CD4-positive, alpha-beta memory T cell (primary cell): ENCODE results near the gene TMEM176B. TPM values are rescaled to one million over a fixed set of nuclear protein-coding genes. Genes with fewer than 3 reads are reported as not detected.

Experiments used
- CTCF ChIA-PET: fragments of 350-600 bp; sonication (Branson Sonifier 250); formaldehyde crosslinking; loops from one replicate; lab custom pipeline; 2021; ENCODE audit warnings: inconsistent platforms; ENCODE audit not compliant: partially characterized antibody; lab: Charles Lee
- POLR2A ChIA-PET: fragments of 350-600 bp; sonication (Branson Sonifier 250); formaldehyde crosslinking; loops from one replicate; lab custom pipeline; 2021; ENCODE audit not compliant: partially characterized antibody; lab: Charles Lee
- DNase-seq, 5 donors: peaks; one replicate each; pipeline versions ENCODE4 v3.0.0 to v3.0.0-alpha.2; 2020 to 2022; ENCODE audit warnings: mixed read lengths in 1 of 5
- H3K27ac ChIP-seq: one replicate; pipeline ENCODE4 v1.7.0; 2013; ENCODE audit warnings: low read depth, low read length
- H3K27me3 ChIP-seq: 2 replicates; pipeline ENCODE4 v1.7.0; 2013; ENCODE audit warnings: mild to moderate bottlenecking, low read length, moderate library complexity; ENCODE audit not compliant: insufficient read depth
- H3K36me3 ChIP-seq: 2 replicates; pipeline ENCODE4 v1.7.0; 2013; ENCODE audit warnings: mild to moderate bottlenecking, low read length, moderate library complexity; ENCODE audit not compliant: insufficient read depth
- H3K4me1 ChIP-seq: 2 replicates; pipeline ENCODE4 v1.7.0; 2013; ENCODE audit warnings: mild to moderate bottlenecking, low read length, moderate library complexity; ENCODE audit not compliant: insufficient read depth
- H3K4me3 ChIP-seq, 2 donors: one replicate each; pipeline ENCODE4 v1.7.0; 2013; ENCODE audit warnings: low read length in 2 of 2, mild to moderate bottlenecking in 1 of 2
- H3K9me3 ChIP-seq, 2 donors: one replicate each; pipeline ENCODE4 v1.7.0; 2013; ENCODE audit warnings: low read length in 2 of 2, control low read depth in 1 of 2; ENCODE audit not compliant: control insufficient read depth in 1 of 2
- H3K27ac Mint-ChIP-seq, 7 donors: one replicate each; pipeline ENCODE4 v1.8.0; 2020 to 2021; ENCODE audit warnings: mixed read lengths in 7 of 7, mild to moderate bottlenecking in 6 of 7, inconsistent platforms in 3 of 7, moderate library complexity in 3 of 7
- H3K27me3 Mint-ChIP-seq, 2 donors: one replicate each; pipeline ENCODE4 v1.8.0; 2020 to 2021; ENCODE audit warnings: mixed read lengths in 2 of 2
- H3K36me3 Mint-ChIP-seq, 2 donors: one replicate each; pipeline ENCODE4 v1.8.0; 2020 to 2021; ENCODE audit warnings: mixed read lengths in 2 of 2, inconsistent platforms in 1 of 2, mild to moderate bottlenecking in 1 of 2
- H3K4me1 Mint-ChIP-seq, 4 donors: one replicate each; pipeline ENCODE4 v1.8.0; 2020 to 2021; ENCODE audit warnings: mixed read lengths in 4 of 4, mild to moderate bottlenecking in 1 of 4
- H3K4me3 Mint-ChIP-seq, 8 donors: one replicate each; pipeline ENCODE4 v1.8.0; 2020 to 2021; ENCODE audit warnings: mixed read lengths in 8 of 8, mild to moderate bottlenecking in 7 of 8, moderate library complexity in 6 of 8, inconsistent platforms in 3 of 8
- H3K9me3 Mint-ChIP-seq, 8 donors: one replicate each; pipeline ENCODE4 v1.8.0; 2020 to 2021; ENCODE audit warnings: mixed read lengths in 8 of 8, mild to moderate bottlenecking in 5 of 8, inconsistent platforms in 3 of 8, moderate library complexity in 1 of 8
- intact Hi-C: fragments of 100-400 bp; cut with micrococcal nuclease; formaldehyde crosslinking; loops from one replicate; pipeline ENCODE4 v1.15.1; 2023
- polyA plus RNA-seq, 2 donors: library from polyadenylated mRNA; unstranded; fragments of 300-500 nt; fragmentation: Illumina TruSeq; gene quantifications; one replicate each; pipeline ENCODE4 v1.2.3, GENCODE V29; 2021
- total RNA-seq, 2 experiments: library from RNA; stranded (reverse); gene quantifications; one replicate each; pipeline ENCODE4 v1.2.3, GENCODE V29; 2021

TMEM176B gene
- total and polyA plus RNA-seq, 4 experiments from 2014 or later: 1.6 to 2.3 TPM; not detected in 2

- Histone ChIP-seq H3K4me1 (no peaks in the 10 kb centered on the region), H3K27me3 (no peaks in the 10 kb centered on the region), H3K36me3 (no peaks in the 10 kb centered on the region), H3K4me3 (no peak overlapping the region), H3K9me3 (no peaks in the 10 kb centered on the region), H3K27ac (no peak overlapping the region)
- H3K27me3 Mint-ChIP-seq: peaks cover 3 to 7% of the 10 kb centered on the region in 2 donors
- intact Hi-C loops: no loop called here
- DNase-seq: no peak
- H3K36me3 Mint-ChIP-seq: no peaks in the 10 kb centered on the region
- H3K27ac Mint-ChIP-seq: no peak overlapping the region
- H3K4me3 Mint-ChIP-seq: no peak overlapping the region
- H3K9me3 Mint-ChIP-seq: no peaks in the 10 kb centered on the region
- POLR2A ChIA-PET: no interaction called here
- CTCF ChIA-PET: interaction anchor here (1.0 to 2.1 kb wide), 3 partner anchors 10 to 197 kb away, joined by 3 to 9 read pairs (median 3); no protein-coding TSS in a partner anchor
- H3K4me1 Mint-ChIP-seq: no peaks in the 10 kb centered on the region
Measured at GRCh38 chr7:150788474-150789269, 11.5 kb downstream of the TMEM176B start.

DNA sequence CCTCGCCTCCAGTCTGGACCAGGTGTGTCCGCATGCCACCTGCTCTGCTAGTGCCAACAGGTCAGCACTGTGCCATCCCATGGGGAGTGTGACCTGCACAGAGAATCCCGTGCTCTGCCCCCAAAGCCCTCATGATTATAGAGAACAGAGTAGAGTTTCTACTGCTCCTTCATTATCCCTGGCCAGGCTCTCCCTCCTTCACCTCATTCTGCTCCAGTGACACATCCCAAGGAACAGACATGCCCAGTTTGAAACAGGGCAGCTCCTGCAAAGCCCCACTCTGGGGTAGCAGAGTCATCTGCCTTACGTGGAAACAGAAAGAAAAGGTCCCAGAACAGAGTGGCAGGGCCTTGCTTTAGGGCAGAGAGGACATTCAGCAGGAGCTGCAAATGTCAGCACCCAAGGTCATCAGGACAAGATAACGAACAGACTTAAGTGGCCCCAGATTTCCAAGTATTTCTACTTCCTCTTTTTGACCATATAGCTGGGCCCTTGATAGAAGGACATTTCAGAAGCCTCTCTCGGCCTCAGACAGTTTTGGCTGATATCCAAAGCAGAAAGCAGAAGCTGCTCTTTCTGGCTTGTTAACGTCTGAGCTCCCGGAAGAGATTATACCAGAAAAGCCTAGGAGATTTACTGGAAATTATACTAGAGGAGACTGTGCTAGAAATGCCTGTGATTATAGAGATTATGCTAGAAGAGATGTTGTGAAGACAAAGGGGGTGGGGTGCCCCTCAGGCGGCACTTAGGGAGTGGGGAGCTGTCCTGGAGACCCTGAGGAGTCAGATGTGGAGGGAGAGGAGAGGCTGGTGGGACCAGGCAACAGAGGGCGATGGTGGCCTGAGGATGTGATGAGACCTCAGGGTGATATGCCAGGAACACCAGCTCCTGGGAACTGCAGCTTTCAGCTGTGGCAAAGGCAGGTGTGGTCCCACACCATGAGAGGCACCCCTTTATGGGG lies 12.6 kb downstream of the TMEM176B start:
- no peak overlapping the region for H3K27ac Mint-ChIP-seq
- H3K27ac ChIP-seq: no peak overlapping the region
- H3K36me3 Mint-ChIP-seq: no peaks in the 10 kb centered on the region
- no peaks in the 10 kb centered on the region for H3K4me1 ChIP-seq
- H3K4me1 Mint-ChIP-seq: no peaks in the 10 kb centered on the region
- CTCF ChIA-PET: interaction anchor here (1.0 to 2.1 kb wide), 3 partner anchors 9 to 198 kb away, joined by 3 to 9 read pairs (median 3); no protein-coding TSS in a partner anchor
- no peaks in the 10 kb centered on the region for H3K36me3 ChIP-seq
- no peak overlapping the region for H3K4me3 Mint-ChIP-seq
- H3K9me3 ChIP-seq: no peaks in the 10 kb centered on the region
- POLR2A ChIA-PET: no interaction called here
- intact Hi-C loops: no loop called here
- no peak for DNase-seq
- H3K9me3 Mint-ChIP-seq: no peaks in the 10 kb centered on the region
- H3K4me3 ChIP-seq: no peak overlapping the region
- no peaks in the 10 kb centered on the region for H3K27me3 ChIP-seq
- H3K27me3 Mint-ChIP-seq: peaks cover 3 to 7% of the 10 kb centered on the region in 2 donors

- Mint-ChIP-seq H3K27ac (no peak overlapping the region), H3K4me3 (no peak overlapping the region), H3K36me3 (no peaks in the 10 kb centered on the region), H3K4me1 (no peaks in the 10 kb centered on the region), H3K27me3 (peaks cover 1 to 11% of the 10 kb centered on the region in 2 donors), H3K9me3 (no peaks in the 10 kb centered on the region)
- POLR2A ChIA-PET: no interaction called here
- no peak overlapping the region for H3K4me3 ChIP-seq
- no peak overlapping the region for H3K27ac ChIP-seq
- no peaks in the 10 kb centered on the region for H3K36me3 ChIP-seq
- no peaks in the 10 kb centered on the region for H3K27me3 ChIP-seq
- no peaks in the 10 kb centered on the region for H3K9me3 ChIP-seq
- CTCF ChIA-PET: no interaction called here
- H3K4me1 ChIP-seq: no peaks in the 10 kb centered on the region
- DNase-seq: no peak
- intact Hi-C loops: no loop called here
Measured at GRCh38 chr7:150784954-150785353, 15.2 kb downstream of the TMEM176B start.

DNA sequence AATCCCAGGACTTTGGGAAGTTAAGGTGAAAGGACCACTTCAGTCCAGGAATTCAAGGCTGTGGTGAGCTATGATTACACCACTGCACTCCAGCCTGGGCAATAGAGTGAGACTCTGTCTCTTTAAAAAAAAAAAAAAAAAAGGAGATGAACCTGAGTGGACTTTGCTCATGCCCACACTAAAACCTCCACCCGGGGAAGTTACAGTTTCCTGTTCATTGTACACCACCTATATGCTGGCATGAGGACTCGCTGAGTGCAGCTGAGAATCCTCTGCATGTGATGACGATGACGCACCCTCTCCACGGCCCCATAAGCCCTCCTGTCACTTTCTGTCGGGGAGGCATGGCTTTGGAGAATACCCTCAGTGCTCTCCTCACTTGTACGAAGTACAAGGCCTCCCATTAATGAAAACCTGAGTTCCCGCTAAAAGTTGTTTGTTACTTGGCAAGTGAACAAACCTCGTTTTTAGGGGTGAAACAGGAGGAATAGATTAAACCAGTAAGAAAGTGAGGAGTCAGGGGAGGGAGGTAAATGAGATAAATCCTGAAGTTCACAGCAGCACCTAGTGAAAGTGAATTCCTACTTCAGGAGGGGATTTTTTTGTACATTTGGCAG lies 15.9 kb downstream of the TMEM176B start:
- H3K27ac Mint-ChIP-seq: no peak overlapping the region

DNA sequence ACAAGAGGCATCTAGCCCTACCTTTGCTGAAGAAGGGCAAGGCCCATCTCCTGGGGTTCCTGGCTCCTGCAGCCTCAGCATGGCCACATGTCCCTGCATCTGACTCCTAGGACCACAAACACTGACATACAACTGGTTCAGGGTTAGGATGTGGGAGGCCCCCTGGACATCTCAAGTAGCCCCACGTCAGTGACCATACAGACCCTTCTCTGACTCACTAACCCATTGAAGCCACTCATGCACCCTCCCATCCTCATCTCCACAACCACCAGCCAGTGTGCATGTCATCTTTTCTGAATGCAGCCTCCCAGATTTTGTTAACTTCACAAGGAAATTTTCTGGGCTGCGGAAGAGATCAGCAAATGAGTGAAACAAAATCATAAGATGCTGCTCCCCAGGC lies 18.2 kb downstream of the TMEM176B start:
- Histone ChIP-seq H3K27ac (no peak overlapping the region), H3K4me3 (no peak overlapping the region), H3K36me3 (no peaks in the 10 kb centered on the region), H3K27me3 (no peaks in the 10 kb centered on the region), H3K9me3 (no peaks in the 10 kb centered on the region), H3K4me1 (no peaks in the 10 kb centered on the region)
- POLR2A ChIA-PET: no interaction called here
- DNase-seq: no peak
- Mint-ChIP-seq H3K27me3 (peaks cover 0 to 7% of the 10 kb centered on the region in 2 donors), H3K27ac (peak overlapping the region in 1 of 7 donors; percentile 3), H3K9me3 (peaks cover 0 to 2% (median 0%) of the 10 kb centered on the region in 8 donors), H3K36me3 (no peaks in the 10 kb centered on the region), H3K4me1 (peaks cover 0 to 5% (median 5%) of the 10 kb centered on the region in 4 donors), H3K4me3 (no peak overlapping the region)
- CTCF ChIA-PET: no interaction called here
- intact Hi-C loops: no loop called here

More for the DNA sequence above, 15.9 kb downstream of the TMEM176B start:
- POLR2A ChIA-PET: no interaction called here
- intact Hi-C loops: no loop called here
- Mint-ChIP-seq H3K36me3 (no peaks in the 10 kb centered on the region), H3K9me3 (no peaks in the 10 kb centered on the region), H3K4me3 (no peak overlapping the region), H3K27me3 (peaks cover 1 to 10% of the 10 kb centered on the region in 2 donors), H3K4me1 (no peaks in the 10 kb centered on the region)
- no peak overlapping the region for H3K27ac ChIP-seq
- H3K36me3 ChIP-seq: no peaks in the 10 kb centered on the region
- H3K27me3 ChIP-seq: no peaks in the 10 kb centered on the region
- no peaks in the 10 kb centered on the region for H3K4me1 ChIP-seq
- CTCF ChIA-PET: no interaction called here
- DNase-seq: no peak
- H3K4me3 ChIP-seq: no peak overlapping the region
- H3K9me3 ChIP-seq: no peaks in the 10 kb centered on the region

GRCh38 chr7:150781103-150781502 lies 19.1 kb downstream of the TMEM176B start:
- Mint-ChIP-seq H3K27ac (no peak overlapping the region), H3K36me3 (no peaks in the 10 kb centered on the region), H3K4me3 (no peak overlapping the region), H3K4me1 (peaks cover 0 to 5% (median 5%) of the 10 kb centered on the region in 4 donors), H3K27me3 (peaks cover 0 to 7% of the 10 kb centered on the region in 2 donors), H3K9me3 (peaks cover 0 to 2% (median 0%) of the 10 kb centered on the region in 8 donors)
- H3K9me3 ChIP-seq: no peaks in the 10 kb centered on the region
- H3K4me3 ChIP-seq: no peak overlapping the region
- H3K4me1 ChIP-seq: no peaks in the 10 kb centered on the region
- intact Hi-C loops: no loop called here
- H3K27ac ChIP-seq: no peak overlapping the region
- no peaks in the 10 kb centered on the region for H3K27me3 ChIP-seq
- ChIA-PET CTCF (interaction anchor here (1.6 kb wide), 1 partner anchor 331 kb away, joined by 3 read pairs; no protein-coding TSS in a partner anchor), POLR2A (no interaction called here)
- no peak for DNase-seq
- no peaks in the 10 kb centered on the region for H3K36me3 ChIP-seq
